HL-60/S4 (cell line): ENCODE results near the gene STAT5B.
"Not testable (repeated sequence)": the region's sequence is repeated elsewhere in the genome, so short reads cannot be mapped to it uniquely, and the experiment has no call there.

Experiments
- in situ Hi-C: fragments of 300-500 bp; cut with MboI; formaldehyde crosslinking; loops from 2 replicates; pipeline ENCODE4 v1.14.3; 2022; ENCODE audit warnings: low sequenced_read_pairs

The STAT5B gene

DNA sequence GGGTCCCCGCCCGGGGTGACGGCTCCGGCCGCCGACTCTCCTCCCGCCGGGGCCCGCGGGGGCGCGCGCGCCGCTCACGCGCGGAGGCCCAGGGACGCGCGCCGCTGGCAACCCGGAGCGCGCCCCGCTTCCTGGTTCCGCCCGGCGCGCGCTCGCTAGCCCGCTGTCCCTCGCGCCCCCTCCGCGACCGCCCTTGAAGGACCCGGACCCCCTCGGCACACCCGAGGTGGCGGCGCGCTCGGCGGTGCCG lies at the start of gene STAT5B:
Gene STAT5B (minus strand): TSS at position 33 of the 250 bp plus-strand sequence. CDS start 44,264 bp downstream, outside the sequence.
- in situ Hi-C loops: no loop called here

- in situ Hi-C loops: no loop called here
These were observed 48.8 kb upstream of the STAT5B start for GRCh38 chr17:42325026-42325425.

- in situ Hi-C loops: loop anchor here (5.0 kb wide), 2 partner anchors 84 to 204 kb away; no protein-coding TSS in a partner anchor
These were observed 47.1 kb upstream of the STAT5B start for GRCh38 chr17:42323268-42323773.

GRCh38 chr17:42322382-42323267 lies 46.4 kb upstream of the STAT5B start:
- in situ Hi-C loops: loop anchor here (5.0 kb wide), 2 partner anchors 85 to 205 kb away; no protein-coding TSS in a partner anchor

DNA sequence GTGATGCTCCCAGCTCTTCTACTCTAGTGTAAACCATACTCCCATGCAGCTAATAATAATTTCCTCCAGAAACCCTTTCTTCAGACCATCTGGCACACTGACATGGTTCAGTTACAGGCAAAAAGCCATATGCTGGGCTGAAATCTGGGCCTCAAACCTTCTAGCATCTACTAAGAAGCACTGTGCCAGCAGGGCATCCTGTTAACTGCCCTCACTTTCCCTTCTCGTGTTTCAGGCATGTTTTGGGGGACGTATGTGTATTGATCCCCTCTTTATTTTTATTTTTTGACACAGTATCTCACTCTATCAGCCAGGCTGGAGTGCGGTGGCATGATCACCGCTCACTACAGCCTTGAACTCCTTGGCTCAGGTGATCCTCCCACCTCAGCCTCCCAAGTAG lies 45.4 kb upstream of the STAT5B start:
- in situ Hi-C loops: loop anchor here (5.0 kb wide), 2 partner anchors 86 to 206 kb away; no protein-coding TSS in a partner anchor

GRCh38 chr17:42317967-42318366 lies 41.8 kb upstream of the STAT5B start:
- in situ Hi-C loops: not testable (repeated sequence)

DNA sequence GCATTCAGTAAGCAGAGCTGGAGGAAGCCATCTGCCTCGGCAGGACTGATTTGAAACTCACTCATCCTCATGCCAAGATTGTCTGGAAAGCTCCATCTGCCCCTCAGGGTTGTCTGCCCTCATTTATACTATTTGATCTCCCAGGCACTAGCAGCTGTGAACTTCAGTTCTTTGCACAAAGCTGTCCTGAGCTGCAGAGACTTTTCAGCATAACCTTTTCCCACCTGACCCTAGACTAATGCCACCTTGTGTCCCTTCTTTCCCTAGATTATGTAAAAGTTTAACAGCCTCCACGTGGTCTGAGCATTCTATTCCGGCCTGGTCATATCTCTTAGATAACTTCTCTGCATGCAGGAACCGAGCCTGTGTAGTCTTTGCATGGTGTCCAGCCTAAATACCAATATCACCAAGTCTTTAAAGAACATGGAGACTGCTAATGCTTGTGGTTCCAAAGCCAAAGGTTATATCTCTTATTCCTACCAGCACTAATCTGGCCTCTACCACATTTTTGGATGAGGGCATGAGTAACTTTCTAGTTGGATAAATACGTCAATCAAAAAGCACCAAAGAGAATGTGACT lies 41.2 kb upstream of the STAT5B start:
- in situ Hi-C loops: no loop called here

- in situ Hi-C loops: no loop called here
These were observed 40.6 kb upstream of the STAT5B start for GRCh38 chr17:42316755-42317154.

DNA sequence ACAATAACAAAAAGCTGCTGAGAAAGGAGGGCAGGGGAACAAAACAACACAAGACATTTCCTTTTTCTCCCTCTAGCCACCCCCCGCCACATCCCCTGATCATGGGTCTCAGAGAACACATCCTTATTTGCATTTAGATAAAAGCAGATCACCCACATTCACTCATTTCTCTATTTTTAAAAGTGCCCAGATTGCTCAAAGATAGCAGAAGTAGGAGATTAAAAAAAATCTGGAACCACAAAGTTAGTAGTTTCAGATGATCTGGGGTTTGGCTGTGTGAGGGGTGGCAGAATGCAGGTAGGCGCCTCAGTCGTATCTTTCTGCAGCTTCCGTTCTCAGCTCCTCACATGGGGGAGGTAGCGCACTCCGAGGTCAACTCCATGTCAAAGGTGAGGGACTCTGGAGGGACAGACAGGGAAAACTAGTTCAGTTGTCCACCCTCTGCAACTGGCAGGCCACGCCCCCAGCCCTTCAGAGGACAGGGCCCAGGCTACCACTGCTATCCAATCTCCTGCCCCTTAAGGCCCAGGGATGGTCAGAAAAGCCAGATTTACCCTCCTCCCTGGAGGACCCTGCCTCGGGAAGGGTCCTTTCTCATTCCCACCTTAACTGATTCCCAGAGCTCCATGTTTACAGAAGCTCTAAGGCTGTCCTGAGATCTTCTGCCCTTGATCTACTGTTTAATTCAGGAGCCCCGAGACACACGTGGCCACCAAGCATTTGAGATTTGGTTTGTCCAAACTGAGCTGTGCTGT lies 39.4 kb upstream of the STAT5B start:
- in situ Hi-C loops: no loop called here

GRCh38 chr17:42313773-42314566 lies 37.8 kb upstream of the STAT5B start:
- in situ Hi-C loops: no loop called here

- in situ Hi-C loops: no loop called here
These were observed 37.2 kb upstream of the STAT5B start for GRCh38 chr17:42313389-42313772.

GRCh38 chr17:42312285-42313130 lies 36.3 kb upstream of the STAT5B start:
- in situ Hi-C loops: no loop called here

- in situ Hi-C loops: no loop called here
These were observed 35.8 kb upstream of the STAT5B start for GRCh38 chr17:42312035-42312284.

DNA sequence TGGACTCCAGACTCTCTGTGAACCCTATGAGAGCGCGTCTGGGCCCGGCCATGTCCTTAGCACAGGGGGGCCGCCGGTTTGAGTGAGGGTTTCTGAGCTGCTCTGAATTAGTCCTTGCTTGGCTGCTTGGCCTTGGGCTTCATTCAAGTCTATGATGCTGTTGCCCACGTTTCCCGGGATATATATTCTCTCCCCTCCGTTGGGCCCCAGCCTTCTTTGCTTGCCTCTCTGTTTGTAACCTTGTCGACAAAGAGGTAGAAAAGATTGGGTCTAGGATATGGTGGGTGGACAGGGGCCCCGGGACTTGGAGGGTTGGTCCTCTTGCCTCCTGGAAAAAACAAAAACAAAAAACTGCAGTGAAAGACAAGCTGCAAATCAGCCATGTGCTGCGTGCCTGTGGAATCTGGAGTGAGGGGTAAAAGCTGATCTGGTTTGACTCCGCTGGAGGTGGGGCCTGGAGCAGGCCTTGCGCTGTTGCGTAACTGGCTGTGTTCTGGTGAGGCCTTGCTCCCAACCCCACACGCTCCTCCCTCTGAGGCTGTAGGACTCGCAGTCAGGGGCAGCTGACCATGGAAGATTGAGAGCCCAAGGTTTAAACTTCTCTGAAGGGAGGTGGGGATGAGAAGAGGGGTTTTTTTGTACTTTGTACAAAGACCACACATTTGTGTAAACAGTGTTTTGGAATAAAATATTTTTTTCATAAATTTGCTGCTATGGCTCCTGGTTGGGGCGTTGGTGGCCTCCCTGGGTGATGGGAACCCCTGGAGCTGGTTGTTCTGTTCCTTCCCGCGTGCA lies 35.2 kb upstream of the STAT5B start:
- in situ Hi-C loops: no loop called here

GRCh38 chr17:42310787-42311215 lies 34.6 kb upstream of the STAT5B start:
- in situ Hi-C loops: no loop called here

- in situ Hi-C loops: no loop called here
These were observed 34.0 kb upstream of the STAT5B start for GRCh38 chr17:42309986-42310786.

DNA sequence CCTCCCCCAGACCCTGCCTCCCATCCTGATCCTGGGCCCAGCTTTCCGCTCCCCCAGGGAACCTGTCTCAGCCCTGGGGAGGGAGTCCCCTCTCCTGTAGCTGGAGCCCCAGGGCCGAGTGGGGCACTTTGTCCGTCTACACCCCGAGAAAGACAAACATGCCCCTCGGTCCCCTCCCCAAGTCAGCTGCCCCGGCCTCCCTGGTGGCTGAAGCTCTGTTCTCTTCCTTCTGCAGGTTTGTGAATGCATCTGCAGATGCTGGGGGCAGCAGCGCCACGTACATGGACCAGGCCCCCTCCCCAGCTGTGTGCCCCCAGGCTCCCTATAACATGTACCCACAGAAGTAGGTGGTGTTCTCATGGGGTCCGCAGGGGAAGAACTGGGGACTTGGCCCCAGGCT lies 33.0 kb upstream of the STAT5B start:
- in situ Hi-C loops: no loop called here

- in situ Hi-C loops: no loop called here
These were observed 32.3 kb upstream of the STAT5B start for GRCh38 chr17:42308446-42308845.
